IMR-90 (cell line): ENCODE results near the gene HMGCLL1. TPM values are rescaled to one million over a fixed set of nuclear protein-coding genes. Genes with fewer than 3 reads are reported as not detected.

Experiments used
- ATAC-seq: fragments of 200-7000 bp; cut with Tn5 transposase; 2 replicates; pipeline ENCODE4 v1.9.1; 2020; ENCODE audit warnings: low read depth, mild to moderate bottlenecking, moderate library complexity
- BruUV-seq: library from RNA; stranded (reverse); fragments of 400-500 nt; replicated peaks from 2 replicates; lab custom pipeline; 2021; lab: Mats Ljungman, UMichigan
- CTCF ChIA-PET: fragments of 300-600 bp; formaldehyde crosslinking; extraction: SDS; loops from one replicate; lab custom pipeline; 2021; ENCODE audit warnings: antibody characterized with exemption; lab: Yijun Ruan, JAX
- POLR2A ChIA-PET: fragments of 300-600 bp; sonication (Branson Sonifier 250); formaldehyde crosslinking; loops from one replicate; lab custom pipeline; 2022; ENCODE audit warnings: antibody characterized with exemption; ENCODE audit not compliant: unreplicated experiment; lab: Charles Lee
- DNase-seq: peaks from one replicate; pipeline ENCODE4 v3.0.0; 2013
- H2AFZ ChIP-seq: replicated peaks from 2 replicates; pipeline ENCODE3; 2013; ENCODE audit warnings: low read length, mild to moderate bottlenecking; ENCODE audit not compliant: poor library complexity
- H2AK5ac ChIP-seq: 2 replicates; pipeline ENCODE4 v1.6.1; 2013; ENCODE audit warnings: low read depth, low read length, inconsistent platforms
- H2AK9ac ChIP-seq: replicated peaks from 2 replicates; pipeline ENCODE3; 2013; ENCODE audit warnings: mild to moderate bottlenecking, low read depth, low read length, moderate library complexity; ENCODE audit not compliant: poor library complexity
- H2BK120ac ChIP-seq: 2 replicates; pipeline ENCODE4 v1.6.1; 2013; ENCODE audit warnings: low read depth, low read length, inconsistent platforms
- H2BK15ac ChIP-seq: 3 replicates; pipeline ENCODE4 v1.6.1; 2013; ENCODE audit warnings: low read depth, low read length, inconsistent platforms
- H2BK20ac ChIP-seq: 2 replicates; pipeline ENCODE4 v1.6.1; 2013; ENCODE audit warnings: low read depth, mild to moderate bottlenecking, inconsistent platforms, low read length, moderate library complexity
- H2BK5ac ChIP-seq: 2 replicates; pipeline ENCODE4 v1.6.1; 2013; ENCODE audit warnings: mild to moderate bottlenecking, low read depth, low read length, inconsistent platforms; ENCODE audit not compliant: poor library complexity, severe bottlenecking
- H3K14ac ChIP-seq: replicated peaks from 2 replicates; pipeline ENCODE4 v1.6.1; 2013; ENCODE audit warnings: low read depth, low read length, inconsistent platforms
- H3K18ac ChIP-seq: 2 replicates; pipeline ENCODE4 v1.6.1; 2013; ENCODE audit warnings: low read depth, low read length, control low read depth
- H3K23ac ChIP-seq: 2 replicates; pipeline ENCODE4 v1.6.1; 2013; ENCODE audit warnings: low read depth, low read length, inconsistent platforms
- H3K27ac ChIP-seq: 2 replicates; pipeline ENCODE4 v1.5.1; 2013; ENCODE audit warnings: mild to moderate bottlenecking, control low read depth, low read length; ENCODE audit not compliant: insufficient read depth
- H3K27me3 ChIP-seq: 2 replicates; pipeline ENCODE4 v1.6.1; 2013; ENCODE audit warnings: low read length; ENCODE audit not compliant: control insufficient read depth, insufficient read depth
- H3K36me3 ChIP-seq: 2 replicates; pipeline ENCODE4 v1.6.1; 2013; ENCODE audit warnings: low read length, mixed read lengths; ENCODE audit not compliant: control insufficient read depth, insufficient read depth
- H3K4ac ChIP-seq: 2 replicates; pipeline ENCODE4 v1.6.1; 2013; ENCODE audit warnings: low read depth, low read length, inconsistent platforms
- H3K4me1 ChIP-seq: 2 replicates; pipeline ENCODE4 v1.6.1; 2013; ENCODE audit warnings: low read length, mixed read lengths; ENCODE audit not compliant: control insufficient read depth, insufficient read depth
- H3K4me2 ChIP-seq: 2 replicates; pipeline ENCODE4 v1.6.1; 2013; ENCODE audit warnings: low read depth, mild to moderate bottlenecking, control low read depth, low read length, moderate library complexity
- H3K4me3 ChIP-seq: 2 replicates; pipeline ENCODE4 v1.5.1; 2013; ENCODE audit warnings: low read depth, mild to moderate bottlenecking, control low read depth, low read length, moderate library complexity; ENCODE audit not compliant: insufficient read depth
- H3K56ac ChIP-seq: 2 replicates; pipeline ENCODE4 v1.6.1; 2013; ENCODE audit warnings: low read length, inconsistent platforms; ENCODE audit not compliant: insufficient read depth; ENCODE audit errors: extremely low read depth
- H3K79me1 ChIP-seq, 2 experiments: 2 replicates each; pipeline ENCODE4 v1.6.1; 2013; ENCODE audit warnings: low read length in 2 of 2, inconsistent platforms in 1 of 2, low read depth in 1 of 2
- H3K9ac ChIP-seq: 2 replicates; pipeline ENCODE4 v1.6.1; 2013; ENCODE audit warnings: low read depth, low read length, control low read depth
- H3K9me1 ChIP-seq: 2 replicates; pipeline ENCODE4 v1.6.1; 2013; ENCODE audit warnings: low read length, inconsistent platforms; ENCODE audit not compliant: insufficient read depth
- H3K9me3 ChIP-seq: 2 replicates; pipeline ENCODE4 v1.6.1; 2013; ENCODE audit warnings: low read length; ENCODE audit not compliant: control insufficient read depth, insufficient read depth
- H4K20me1 ChIP-seq: 2 replicates; pipeline ENCODE4 v1.6.1; 2013; ENCODE audit warnings: low read length, inconsistent platforms; ENCODE audit not compliant: insufficient read depth
- H4K5ac ChIP-seq: 2 replicates; pipeline ENCODE4 v1.6.1; 2013; ENCODE audit warnings: mild to moderate bottlenecking, low read depth, low read length, control low read depth
- H4K8ac ChIP-seq, 2 experiments: 2 replicates each; pipeline ENCODE4 v1.6.1; 2013; ENCODE audit warnings: low read depth in 2 of 2, low read length in 2 of 2, control low read depth in 1 of 2, inconsistent platforms in 1 of 2
- H4K91ac ChIP-seq: 2 replicates; pipeline ENCODE4 v1.6.1; 2013; ENCODE audit warnings: low read depth, low read length, inconsistent platforms; ENCODE audit not compliant: insufficient read depth
- BHLHE40 ChIP-seq: fragments of 150-350 bp; IDR thresholded peaks from 2 replicates; pipeline ENCODE4 v1.6.1; 2016; ENCODE audit warnings: mild to moderate bottlenecking, low read depth, low read length
- CEBPB ChIP-seq: IDR thresholded peaks from 2 replicates; pipeline ENCODE4 v1.6.1; 2012; ENCODE audit warnings: low read depth, low read length, improper control_type of control experiment
- CHD1 ChIP-seq: IDR thresholded peaks from 2 replicates; pipeline ENCODE4 v1.6.1; 2012; ENCODE audit warnings: low read depth, low read length, improper control_type of control experiment
- FOS ChIP-seq: fragments of 150-350 bp; IDR thresholded peaks from 2 replicates; pipeline ENCODE4 v1.6.1; 2016; ENCODE audit warnings: low read depth, low read length
- MAFK ChIP-seq: IDR thresholded peaks from 2 replicates; pipeline ENCODE4 v1.6.1; 2012; ENCODE audit warnings: low read depth, low read length, improper control_type of control experiment
- MAZ ChIP-seq: IDR thresholded peaks from 2 replicates; pipeline ENCODE4 v1.6.1; 2012; ENCODE audit warnings: low read depth, mild to moderate bottlenecking, low read length, improper control_type of control experiment, moderate library complexity, borderline replicate concordance
- MXI1 ChIP-seq: IDR thresholded peaks from 2 replicates; pipeline ENCODE4 v1.6.1; 2012; ENCODE audit warnings: low read depth, mild to moderate bottlenecking, low read length, moderate library complexity, borderline replicate concordance
- NFE2L2 ChIP-seq: fragments of 150-350 bp; IDR thresholded peaks from 2 replicates; pipeline ENCODE4 v1.6.1; 2016; ENCODE audit warnings: low read depth, mild to moderate bottlenecking, low read length
- POLR2A ChIP-seq: IDR thresholded peaks from 2 replicates; pipeline ENCODE4 v1.6.1; 2012; ENCODE audit warnings: mild to moderate bottlenecking, low read depth, low read length
- RAD21 ChIP-seq: IDR thresholded peaks from 2 replicates; pipeline ENCODE4 v1.6.1; 2012; ENCODE audit warnings: low read length, improper control_type of control experiment
- RCOR1 ChIP-seq: IDR thresholded peaks from 2 replicates; pipeline ENCODE4 v1.6.1; 2012; ENCODE audit warnings: mild to moderate bottlenecking, low read length, improper control_type of control experiment; ENCODE audit not compliant: insufficient replicate concordance
- RFX5 ChIP-seq: IDR thresholded peaks from 2 replicates; pipeline ENCODE4 v1.8.0; 2012; ENCODE audit warnings: low read depth, mild to moderate bottlenecking, low read length, moderate library complexity
- SMC3 ChIP-seq: fragments of 150-350 bp; IDR thresholded peaks from 2 replicates; pipeline ENCODE4 v1.6.1; 2016; ENCODE audit warnings: low read depth, mild to moderate bottlenecking, antibody characterized with exemption, low read length, moderate library complexity
- USF2 ChIP-seq: fragments of 150-350 bp; IDR thresholded peaks from 2 replicates; pipeline ENCODE4 v1.6.1; 2017; ENCODE audit warnings: mild to moderate bottlenecking, antibody characterized with exemption, low read length, low read depth
- dilution Hi-C: fragments of 300-500 bp; cut with HindIII; formaldehyde crosslinking; loops from one replicate; pipeline ENCODE4 v1.14.3; 2018; ENCODE audit warnings: low sequenced_read_pairs; ENCODE audit not compliant: unreplicated experiment
- in situ Hi-C: fragments of 300-500 bp; cut with MboI; formaldehyde crosslinking; loops from 3 replicates; pipeline ENCODE4 v1.14.3; 2019; ENCODE audit warnings: low sequenced_read_pairs, inconsistent platforms, mixed read lengths
- intact Hi-C: fragments of 100-400 bp; cut with micrococcal nuclease; formaldehyde crosslinking; loops from 2 replicates; pipeline ENCODE4 v1.10.0; 2022
- polyA plus RNA-seq, 3 experiments: library from polyadenylated mRNA; depleted of rRNA; stranded (reverse); fragments of >200 nt; gene quantifications; 2 replicates each; pipeline ENCODE4 v1.2.3, GENCODE V29; 2012; ENCODE audit warnings: low replicate concordance in 1 of 3
- total RNA-seq: library from RNA; depleted of rRNA; stranded (reverse); fragments of >200 nt; gene quantifications from 2 replicates; pipeline ENCODE4 v1.2.3, GENCODE V29; 2012
- TF ChIP-seq, protein P1 (sequence below): fragments of 150-350 bp; IDR thresholded peaks from 2 replicates; pipeline ENCODE4 v1.6.1; 2016; ENCODE audit warnings: low read depth, mild to moderate bottlenecking, low read length, moderate library complexity, borderline replicate concordance
- TF ChIP-seq, protein P2 (sequence below): conservative IDR thresholded peaks from 2 replicates; pipeline ENCODE4 v1.5.1; 2012; ENCODE audit warnings: mild to moderate bottlenecking, low read depth, low read length, improper control_type of control experiment

The HMGCLL1 gene
- total and polyA plus RNA-seq, 2 of the 4 experiments (the other 2 are of a cell fraction): 0.03 TPM; not detected in 1

GRCh38 chr6:55604021-55604420, 25.0 kb upstream of the HMGCLL1 start:
- no peak overlapping the region for H2BK120ac ChIP-seq
- no peaks in the 10 kb centered on the region for H3K9me1 ChIP-seq
- DNase-seq: no peak
- no peak for TF ChIP-seq NFE2L2
- TF ChIP-seq, protein P1, sequence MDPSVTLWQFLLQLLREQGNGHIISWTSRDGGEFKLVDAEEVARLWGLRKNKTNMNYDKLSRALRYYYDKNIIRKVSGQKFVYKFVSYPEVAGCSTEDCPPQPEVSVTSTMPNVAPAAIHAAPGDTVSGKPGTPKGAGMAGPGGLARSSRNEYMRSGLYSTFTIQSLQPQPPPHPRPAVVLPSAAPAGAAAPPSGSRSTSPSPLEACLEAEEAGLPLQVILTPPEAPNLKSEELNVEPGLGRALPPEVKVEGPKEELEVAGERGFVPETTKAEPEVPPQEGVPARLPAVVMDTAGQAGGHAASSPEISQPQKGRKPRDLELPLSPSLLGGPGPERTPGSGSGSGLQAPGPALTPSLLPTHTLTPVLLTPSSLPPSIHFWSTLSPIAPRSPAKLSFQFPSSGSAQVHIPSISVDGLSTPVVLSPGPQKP: no peak
- TF ChIP-seq SMC3: no peak
- TF ChIP-seq USF2: no peak
- no peak for TF ChIP-seq MAZ
- TF ChIP-seq FOS: no peak
- TF ChIP-seq RCOR1: no peak
- TF ChIP-seq CHD1: no peak
- TF ChIP-seq BHLHE40: no peak
- TF ChIP-seq RFX5: no peak
- no peak for TF ChIP-seq RAD21
- TF ChIP-seq POLR2A: no peak
- TF ChIP-seq MXI1: no peak
- no peak for TF ChIP-seq MAFK
- no peak for TF ChIP-seq CEBPB
- TF ChIP-seq, protein P2, sequence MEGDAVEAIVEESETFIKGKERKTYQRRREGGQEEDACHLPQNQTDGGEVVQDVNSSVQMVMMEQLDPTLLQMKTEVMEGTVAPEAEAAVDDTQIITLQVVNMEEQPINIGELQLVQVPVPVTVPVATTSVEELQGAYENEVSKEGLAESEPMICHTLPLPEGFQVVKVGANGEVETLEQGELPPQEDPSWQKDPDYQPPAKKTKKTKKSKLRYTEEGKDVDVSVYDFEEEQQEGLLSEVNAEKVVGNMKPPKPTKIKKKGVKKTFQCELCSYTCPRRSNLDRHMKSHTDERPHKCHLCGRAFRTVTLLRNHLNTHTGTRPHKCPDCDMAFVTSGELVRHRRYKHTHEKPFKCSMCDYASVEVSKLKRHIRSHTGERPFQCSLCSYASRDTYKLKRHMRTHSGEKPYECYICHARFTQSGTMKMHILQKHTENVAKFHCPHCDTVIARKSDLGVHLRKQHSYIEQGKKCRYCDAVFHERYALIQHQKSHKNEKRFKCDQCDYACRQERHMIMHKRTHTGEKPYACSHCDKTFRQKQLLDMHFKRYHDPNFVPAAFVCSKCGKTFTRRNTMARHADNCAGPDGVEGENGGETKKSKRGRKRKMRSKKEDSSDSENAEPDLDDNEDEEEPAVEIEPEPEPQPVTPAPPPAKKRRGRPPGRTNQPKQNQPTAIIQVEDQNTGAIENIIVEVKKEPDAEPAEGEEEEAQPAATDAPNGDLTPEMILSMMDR: no peak
- no peak overlapping the region for H4K91ac ChIP-seq
- no peak overlapping the region for H3K9ac ChIP-seq
- no peaks in the 10 kb centered on the region for H3K9me3 ChIP-seq
- no peak overlapping the region for H2AK5ac ChIP-seq
- H3K27me3 ChIP-seq: no peaks in the 10 kb centered on the region
- no peak overlapping the region for H2AK9ac ChIP-seq
- in situ Hi-C loops (no loop called here), dilution Hi-C loops (no loop called here), intact Hi-C loops (loop anchor here (5.0 kb wide), 1 partner anchor 338 kb away; no protein-coding TSS in a partner anchor)
- H3K36me3 ChIP-seq: no peaks in the 10 kb centered on the region
- H3K14ac ChIP-seq: no peak overlapping the region
- H3K79me1 ChIP-seq: no peaks in the 10 kb centered on the region
- no peak overlapping the region for H2BK20ac ChIP-seq
- ChIA-PET POLR2A (no interaction called here), CTCF (interaction anchor here (1.9 kb wide), 1 partner anchor 13 kb away, joined by 6 read pairs; no protein-coding TSS in a partner anchor)
- H4K8ac ChIP-seq: no peak overlapping the region
- no peak overlapping the region for H3K4me3 ChIP-seq
- no TSS peak for BruUV-seq
- H3K56ac ChIP-seq: no peak overlapping the region
- H3K18ac ChIP-seq: no peak overlapping the region
- H4K20me1 ChIP-seq: no peaks in the 10 kb centered on the region
- H3K23ac ChIP-seq: no peak overlapping the region
- H3K4me1 ChIP-seq: no peaks in the 10 kb centered on the region; the same call in 1 of the 2 replicates
- no peak overlapping the region for H4K5ac ChIP-seq
- no peak overlapping the region for H3K27ac ChIP-seq
- no peak overlapping the region for H3K4ac ChIP-seq
- no peak overlapping the region for H2BK5ac ChIP-seq
- H2AFZ ChIP-seq: no peak overlapping the region
- ATAC-seq: no peak
- H2BK15ac ChIP-seq: no peak overlapping the region
- H3K4me2 ChIP-seq: no peak overlapping the region
